Epithelial cell of prostate (primary cell): ENCODE results near the gene KCNJ14.

Source experiments
- DNase-seq: peaks from one replicate; pipeline ENCODE4 v3.0.0-alpha.2; 2011; ENCODE audit warnings: low read depth, low spot score
- H3K27ac ChIP-seq: fragments of 450-650 bp; 2 replicates; pipeline ENCODE4 v1.5.1; 2017; ENCODE audit warnings: mild to moderate bottlenecking

KCNJ14 gene

GRCh38 chr19:48455171-48455907, at the start of gene KCNJ14:
Gene KCNJ14, plus strand, starts transcription at chr19:48455574. Its CDS starts 6,151 bp downstream, at chr19:48461725.
- DNase-seq: no peak
- H3K27ac ChIP-seq: no peak within 1 kb of the TSS

DNA sequence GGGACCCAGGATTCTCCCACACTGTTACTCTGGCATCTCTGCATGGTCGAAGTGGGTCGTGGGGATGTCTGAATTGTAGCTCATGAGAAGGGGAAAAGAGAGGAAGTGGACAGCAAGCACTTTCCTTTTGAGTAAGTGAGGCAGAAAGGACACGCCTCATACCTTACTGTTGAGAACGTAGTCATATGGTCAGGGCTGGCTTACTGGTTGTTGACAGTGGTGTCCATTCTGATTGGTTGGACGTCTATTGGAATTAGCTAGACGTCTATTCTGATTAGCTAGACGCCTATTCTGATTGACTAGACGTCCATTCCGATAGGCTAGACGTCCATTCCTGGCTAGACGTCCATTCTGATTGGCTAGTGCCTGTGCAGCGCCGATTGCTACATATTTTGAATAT, 49.5 kb upstream of the KCNJ14 start:
- peak; percentile 33 for DNase-seq
- peak overlapping the region; percentile 30 for H3K27ac ChIP-seq

- DNase-seq: no peak
- H3K27ac ChIP-seq: no peak overlapping the region
Observed at GRCh38 chr19:48413879-48414587, 41.3 kb upstream of the KCNJ14 start.

DNA sequence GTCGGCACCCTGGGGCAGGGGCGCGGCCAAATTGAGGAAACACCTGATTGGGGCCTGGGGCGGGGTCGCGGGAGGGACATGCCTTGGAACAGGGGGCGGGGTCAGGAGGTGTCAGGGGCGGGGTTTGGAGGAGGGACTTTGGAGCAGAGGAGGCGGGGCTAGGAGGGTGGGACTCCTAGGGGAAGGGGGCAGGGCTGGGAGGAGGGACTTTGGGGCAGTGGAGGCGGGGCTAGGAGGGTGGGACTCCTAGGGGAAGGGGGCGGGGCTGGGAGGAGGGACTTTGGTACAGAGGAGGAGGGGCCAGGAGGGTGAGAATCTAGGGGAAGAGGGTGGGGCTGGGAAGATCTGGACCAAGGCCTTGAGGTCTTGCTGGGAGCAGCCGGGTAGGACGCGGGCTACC, 40.0 kb upstream of the KCNJ14 start:
- H3K27ac ChIP-seq: no peak overlapping the region
- no peak for DNase-seq

- no peak for DNase-seq
- no peak overlapping the region for H3K27ac ChIP-seq
Observed at GRCh38 chr19:48415806-48416221, 39.6 kb upstream of the KCNJ14 start.

- no peak overlapping the region for H3K27ac ChIP-seq
- no peak for DNase-seq
Observed at GRCh38 chr19:48417421-48417820, 38.0 kb upstream of the KCNJ14 start.

- DNase-seq: no peak
- H3K27ac ChIP-seq: no peak overlapping the region
Observed at GRCh38 chr19:48418317-48419064, 36.9 kb upstream of the KCNJ14 start.

- DNase-seq: no peak
- H3K27ac ChIP-seq: no peak overlapping the region
Observed at GRCh38 chr19:48419158-48419920, 36.0 kb upstream of the KCNJ14 start.

DNA sequence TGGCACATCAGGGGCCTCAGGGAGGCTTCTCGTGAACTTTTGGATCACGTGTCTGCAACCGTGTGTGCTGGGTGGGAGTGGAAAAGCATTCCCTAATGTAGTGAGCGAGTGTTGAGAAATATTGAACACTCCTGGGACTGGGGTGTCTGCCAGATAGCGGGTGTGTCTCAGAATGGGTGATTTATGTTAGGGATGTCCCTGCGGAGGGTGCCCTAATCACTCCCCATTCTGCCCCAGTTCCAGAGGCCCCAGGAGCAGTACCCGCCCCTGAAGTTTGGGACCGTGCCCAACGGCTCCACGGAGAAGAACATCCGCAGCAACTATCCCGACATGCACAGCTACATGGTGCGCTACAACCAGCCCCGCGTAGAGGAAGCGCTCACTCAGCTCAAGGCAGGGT, 33.8 kb upstream of the KCNJ14 start:
- no peak overlapping the region for H3K27ac ChIP-seq
- no peak for DNase-seq

GRCh38 chr19:48424694-48425219, 30.6 kb upstream of the KCNJ14 start:
- no peak overlapping the region for H3K27ac ChIP-seq
- DNase-seq: no peak

DNA sequence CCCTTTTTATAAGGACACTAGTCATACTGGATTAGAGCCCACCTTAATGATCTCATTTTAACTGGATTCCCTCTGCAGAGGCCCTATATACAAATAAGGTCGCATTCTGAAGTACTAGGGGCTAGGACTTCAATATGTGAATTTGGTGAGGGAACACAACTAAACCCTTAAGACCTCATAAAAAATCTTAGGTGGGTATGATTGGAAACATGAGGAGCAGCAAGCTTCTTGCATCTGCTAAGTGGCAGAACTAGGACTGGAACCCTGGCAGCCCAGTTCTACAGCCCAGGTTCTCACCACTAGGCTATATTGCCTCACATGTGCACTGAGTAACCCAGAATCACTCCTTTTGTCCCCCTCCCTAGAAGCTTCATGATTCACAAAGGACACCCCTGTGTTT, 26.7 kb upstream of the KCNJ14 start:
- H3K27ac ChIP-seq: no peak overlapping the region
- no peak for DNase-seq

- H3K27ac ChIP-seq: no peak overlapping the region
- DNase-seq: no peak
Observed at GRCh38 chr19:48433337-48433736, 22.0 kb upstream of the KCNJ14 start.

GRCh38 chr19:48436586-48436985, 18.8 kb upstream of the KCNJ14 start:
- DNase-seq: no peak
- no peak overlapping the region for H3K27ac ChIP-seq

DNA sequence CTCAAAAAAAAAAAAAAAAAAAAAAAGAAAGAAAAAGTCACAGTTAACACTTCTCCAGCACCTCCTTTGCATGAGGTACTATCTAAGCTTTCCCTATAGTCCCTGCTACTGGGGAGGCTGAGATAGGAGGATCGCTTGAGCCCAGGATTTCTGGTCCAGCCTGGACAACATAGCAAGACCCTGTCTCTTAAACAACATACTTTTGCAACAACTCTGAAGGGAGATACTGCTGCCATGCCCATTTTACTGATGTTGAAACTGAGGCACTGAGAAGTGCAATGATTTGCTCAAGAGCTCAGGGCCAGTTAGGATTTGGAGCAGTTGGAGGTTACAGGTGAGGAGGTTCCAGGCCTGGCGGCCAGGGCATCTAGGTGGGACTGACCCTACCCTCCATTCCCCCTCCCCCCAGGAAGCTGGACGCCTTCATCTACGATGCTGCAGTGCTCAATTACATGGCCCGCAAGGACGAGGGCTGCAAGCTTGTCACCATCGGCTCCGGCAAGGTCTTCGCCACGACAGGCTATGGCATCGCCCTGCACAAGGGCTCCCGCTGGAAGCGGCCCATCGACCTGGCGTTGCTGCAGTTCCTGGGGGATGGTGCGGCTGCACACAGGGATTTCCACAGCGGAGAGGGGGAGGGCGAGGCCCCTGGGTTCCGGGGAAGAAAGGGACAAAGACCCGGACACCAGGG, 13.9 kb upstream of the KCNJ14 start:
- DNase-seq: no peak

GRCh38 chr19:48442116-48443035, 13.0 kb upstream of the KCNJ14 start:
- H3K27ac ChIP-seq: no peak overlapping the region
- no peak for DNase-seq

More for the DNA sequence above, 13.9 kb upstream of the KCNJ14 start:
- H3K27ac ChIP-seq: no peak overlapping the region

DNA sequence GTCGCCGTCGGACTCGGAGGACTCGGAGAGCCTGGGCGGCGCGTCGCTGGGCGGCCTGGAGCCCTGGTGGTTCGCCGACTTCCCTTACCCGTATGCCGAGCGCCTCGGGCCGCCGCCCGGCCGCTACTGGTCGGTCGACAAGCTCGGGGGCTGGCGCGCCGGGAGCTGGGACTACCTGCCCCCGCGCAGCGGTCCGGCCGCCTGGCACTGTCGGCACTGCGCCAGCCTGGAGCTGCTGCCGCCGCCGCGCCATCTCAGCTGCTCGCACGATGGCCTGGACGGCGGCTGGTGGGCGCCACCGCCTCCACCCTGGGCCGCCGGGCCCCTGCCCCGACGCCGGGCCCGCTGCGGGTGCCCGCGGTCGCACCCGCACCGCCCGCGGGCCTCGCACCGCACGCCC, 12.1 kb upstream of the KCNJ14 start:
- no peak overlapping the region for H3K27ac ChIP-seq

DNA sequence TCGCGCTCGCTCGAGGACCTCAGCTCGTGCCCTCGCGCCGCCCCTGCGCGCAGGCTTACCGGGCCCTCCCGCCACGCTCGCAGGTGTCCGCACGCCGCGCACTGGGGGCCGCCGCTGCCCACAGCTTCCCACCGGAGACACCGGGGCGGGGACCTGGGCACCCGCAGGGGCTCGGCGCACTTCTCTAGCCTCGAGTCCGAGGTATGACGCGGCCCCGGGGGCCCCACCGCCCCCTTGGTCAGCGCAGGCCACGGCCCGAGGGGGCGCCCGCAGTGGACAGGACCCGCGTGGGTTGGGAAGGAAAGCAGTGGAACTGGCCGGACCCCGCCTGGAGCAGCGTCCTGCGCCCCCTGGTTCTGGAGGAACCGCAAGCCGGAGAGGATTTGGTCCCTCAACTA, 11.6 kb upstream of the KCNJ14 start:
- H3K27ac ChIP-seq: no peak overlapping the region
- no peak for DNase-seq

More for the DNA sequence above, 12.1 kb upstream of the KCNJ14 start:
- DNase-seq: no peak

DNA sequence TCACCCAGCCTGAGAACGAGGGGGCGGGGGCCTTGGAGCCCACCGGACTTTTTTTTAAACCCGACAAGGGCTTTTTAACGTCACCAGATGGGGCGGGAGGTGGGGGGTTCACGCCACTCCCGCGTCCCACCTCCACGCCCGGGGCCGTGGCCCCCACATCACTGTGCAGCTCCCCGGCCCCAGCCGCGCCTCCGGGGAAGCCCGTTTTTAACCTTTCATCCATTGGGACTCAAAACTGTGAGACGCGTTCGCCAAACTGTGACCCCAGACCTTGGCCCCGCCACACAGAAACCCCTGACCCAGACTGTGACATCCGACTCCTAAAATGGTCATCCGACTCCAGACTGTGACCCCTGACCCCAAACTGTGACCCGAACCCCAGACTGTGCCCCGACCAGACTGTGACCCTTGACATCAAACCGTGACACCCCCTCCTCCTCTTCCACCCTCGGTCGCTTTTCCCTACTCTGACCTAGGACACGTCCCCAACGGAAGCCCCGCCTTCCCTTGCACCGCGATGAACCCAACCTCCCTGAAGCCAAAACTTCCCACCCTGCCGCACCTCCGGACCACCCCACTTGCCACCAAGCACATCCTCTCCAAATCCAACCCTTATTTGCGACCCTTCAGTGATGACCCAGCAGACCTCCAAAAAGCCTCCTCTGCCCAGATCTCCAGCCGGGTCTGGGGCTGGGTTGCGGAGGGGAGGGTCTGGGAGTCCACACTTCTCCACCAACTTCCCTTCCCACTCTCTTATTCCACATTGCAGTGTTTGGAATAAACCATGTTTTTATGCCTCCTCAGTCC, 11.0 kb upstream of the KCNJ14 start:
- H3K27ac ChIP-seq: peak overlapping the region; percentile 75
- DNase-seq: no peak
